Body of pancreas (tissue), 4 donors: Measurements from ENCODE around the gene VPS41.

ENCODE experiments used
- POLR2A ChIP-seq, 3 donors: fragments of 450-650 bp; IDR thresholded peaks; one replicate each; pipeline ENCODE4 v1.6.1; 2016; ENCODE audit warnings: antibody characterized with exemption in 3 of 3, mild to moderate bottlenecking in 2 of 3
- TF ChIP-seq, protein P1 (sequence below), 7 experiments: fragments of 450-650 bp in 4 of 7; fragments of 200-600 bp in 3 of 7; sonication (generic) in 3 of 7; IDR thresholded peaks; one replicate each; pipeline ENCODE4 v1.5.1; 2016 to 2019; ENCODE audit warnings: antibody characterized with exemption in 7 of 7

DNA sequence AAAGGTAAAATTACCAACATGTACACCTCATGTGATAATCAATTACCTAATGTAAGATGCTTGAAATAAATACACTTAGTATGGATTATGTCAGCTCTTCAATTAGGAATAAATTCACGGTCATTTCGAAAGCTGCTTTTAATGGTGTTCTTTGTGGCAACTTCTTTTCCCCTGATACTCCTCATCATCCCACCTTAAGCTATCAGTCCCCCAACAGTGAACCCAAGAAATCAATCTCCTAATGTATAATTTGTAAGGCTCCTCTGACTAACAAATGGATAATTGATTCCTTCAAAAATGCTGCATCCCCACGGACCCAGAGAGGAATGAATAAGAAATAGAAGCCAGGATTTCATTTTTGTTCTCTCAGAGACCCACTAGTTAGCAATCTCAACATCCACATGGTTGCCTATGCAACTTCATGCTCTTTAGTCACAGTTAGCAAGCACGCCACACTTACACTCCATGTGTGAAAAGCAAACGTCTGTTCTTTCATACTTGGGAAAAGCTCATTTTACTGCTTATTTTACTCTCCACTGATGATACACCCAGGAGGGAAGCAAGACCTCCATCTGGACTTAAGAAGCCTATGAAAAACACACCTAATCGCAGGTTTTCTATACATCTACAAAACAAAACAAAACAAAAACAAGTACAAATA lies 70.1 kb downstream of the VPS41 start:
- TF ChIP-seq, protein P1, sequence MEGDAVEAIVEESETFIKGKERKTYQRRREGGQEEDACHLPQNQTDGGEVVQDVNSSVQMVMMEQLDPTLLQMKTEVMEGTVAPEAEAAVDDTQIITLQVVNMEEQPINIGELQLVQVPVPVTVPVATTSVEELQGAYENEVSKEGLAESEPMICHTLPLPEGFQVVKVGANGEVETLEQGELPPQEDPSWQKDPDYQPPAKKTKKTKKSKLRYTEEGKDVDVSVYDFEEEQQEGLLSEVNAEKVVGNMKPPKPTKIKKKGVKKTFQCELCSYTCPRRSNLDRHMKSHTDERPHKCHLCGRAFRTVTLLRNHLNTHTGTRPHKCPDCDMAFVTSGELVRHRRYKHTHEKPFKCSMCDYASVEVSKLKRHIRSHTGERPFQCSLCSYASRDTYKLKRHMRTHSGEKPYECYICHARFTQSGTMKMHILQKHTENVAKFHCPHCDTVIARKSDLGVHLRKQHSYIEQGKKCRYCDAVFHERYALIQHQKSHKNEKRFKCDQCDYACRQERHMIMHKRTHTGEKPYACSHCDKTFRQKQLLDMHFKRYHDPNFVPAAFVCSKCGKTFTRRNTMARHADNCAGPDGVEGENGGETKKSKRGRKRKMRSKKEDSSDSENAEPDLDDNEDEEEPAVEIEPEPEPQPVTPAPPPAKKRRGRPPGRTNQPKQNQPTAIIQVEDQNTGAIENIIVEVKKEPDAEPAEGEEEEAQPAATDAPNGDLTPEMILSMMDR (IDR thresholded peaks at IDR 0.05), result no peak
- no peak for TF ChIP-seq POLR2A (IDR thresholded peaks at IDR 0.05)
